Caco-2 (cell line): ENCODE results near the gene CRYAA. TPM values are rescaled to one million over a fixed set of nuclear protein-coding genes. Genes with fewer than 3 reads are reported as not detected.

Experiments
- BruUV-seq: library from RNA; stranded (reverse); fragments of 400-500 nt; replicated peaks from 2 replicates; lab custom pipeline; 2021; lab: Mats Ljungman, UMichigan
- CTCF ChIA-PET: fragments of 300-600 bp; sonication (Branson Sonifier 250); formaldehyde crosslinking; loops from one replicate; lab custom pipeline; 2022; ENCODE audit warnings: antibody characterized with exemption; lab: Charles Lee
- POLR2A ChIA-PET: fragments of 300-600 bp; sonication (Branson Sonifier 250); formaldehyde crosslinking; loops from one replicate; lab custom pipeline; 2022; ENCODE audit warnings: antibody characterized with exemption; lab: Charles Lee
- DNase-seq, 2 experiments: peaks; one replicate each; pipeline versions ENCODE4 v3.0.0 to v3.0.0-alpha.2; 2020 to 2022
- H3K27me3 ChIP-seq: replicated peaks from 2 replicates; pipeline ENCODE4 v1.6.0; 2011; ENCODE audit warnings: low read length; ENCODE audit not compliant: control insufficient read depth, insufficient read depth
- H3K36me3 ChIP-seq: 2 replicates; pipeline ENCODE4 v1.5.1; 2011; ENCODE audit warnings: low read length; ENCODE audit not compliant: control insufficient read depth, insufficient read depth
- H3K4me1 ChIP-seq: fragments of 250-450 bp; sonication (Bioruptor Pico); 2 replicates; pipeline ENCODE4 v1.5.1; 2020; ENCODE audit warnings: mild to moderate bottlenecking
- H3K4me3 ChIP-seq: 2 replicates; pipeline ENCODE4 v1.5.1; 2011; ENCODE audit warnings: low read depth, mild to moderate bottlenecking, control low read depth, low read length
- H3K9me3 ChIP-seq: fragments of 250-450 bp; sonication (Bioruptor Pico); 2 replicates; pipeline ENCODE4 v1.5.1; 2020; ENCODE audit warnings: mild to moderate bottlenecking, moderate library complexity
- H3K27ac Mint-ChIP-seq: one replicate; pipeline ENCODE4 v1.8.0; 2022; ENCODE audit warnings: mixed read lengths; ENCODE audit not compliant: unreplicated experiment
- H3K27me3 Mint-ChIP-seq: one replicate; pipeline ENCODE4 v1.8.0; 2022; ENCODE audit warnings: mixed read lengths; ENCODE audit not compliant: insufficient read depth, unreplicated experiment
- H3K36me3 Mint-ChIP-seq: one replicate; pipeline ENCODE4 v1.8.0; 2022; ENCODE audit warnings: mild to moderate bottlenecking, mixed read lengths; ENCODE audit not compliant: insufficient read depth, unreplicated experiment
- H3K4me1 Mint-ChIP-seq: one replicate; pipeline ENCODE4 v1.8.0; 2022; ENCODE audit warnings: low read depth, mixed read lengths; ENCODE audit not compliant: unreplicated experiment
- H3K4me3 Mint-ChIP-seq: one replicate; pipeline ENCODE4 v1.8.0; 2022; ENCODE audit warnings: mild to moderate bottlenecking, moderate library complexity, mixed read lengths; ENCODE audit not compliant: unreplicated experiment
- H3K9me3 Mint-ChIP-seq: one replicate; pipeline ENCODE4 v1.8.0; 2022; ENCODE audit warnings: mixed read lengths; ENCODE audit not compliant: unreplicated experiment
- CTCF ChIP-seq, 2 experiments: fragments of 200-600 bp in 1 of 2; IDR thresholded peaks; 1 replicate in 1 of 2; 2 replicates in 1 of 2; pipeline versions ENCODE4 v1.5.1 to v1.8.0; 2011 to 2022; ENCODE audit warnings: antibody characterized with exemption in 1 of 2, control low read depth in 1 of 2, inconsistent platforms in 1 of 2, low read depth in 1 of 2, low read length in 1 of 2, mild to moderate bottlenecking in 1 of 2, moderate library complexity in 1 of 2; ENCODE audit not compliant: insufficient read depth in 1 of 2, severe bottlenecking in 1 of 2, unreplicated experiment in 1 of 2
- intact Hi-C: fragments of 100-400 bp; cut with micrococcal nuclease; formaldehyde crosslinking; loops from one replicate; pipeline ENCODE4 v1.10.0; 2022; ENCODE audit not compliant: unreplicated experiment
- total RNA-seq: library from RNA; stranded (reverse); gene quantifications from 2 replicates; pipeline ENCODE4 v1.2.3, GENCODE V29; 2022

The CRYAA gene
- total RNA-seq, 1 experiment from 2014 or later, result not detected

- H3K36me3 Mint-ChIP-seq, result no peaks in the 10 kb centered on the region
- peaks cover 10% of the 10 kb centered on the region for H3K4me1 Mint-ChIP-seq
- no peak overlapping the region for H3K4me3 ChIP-seq
- H3K9me3 Mint-ChIP-seq, result no peaks in the 10 kb centered on the region
- H3K27me3 ChIP-seq, result no peaks in the 10 kb centered on the region
- H3K27me3 Mint-ChIP-seq, result no peaks in the 10 kb centered on the region
- no peaks in the 10 kb centered on the region; the same call in 1 of the 2 replicates for H3K9me3 ChIP-seq
- ChIA-PET POLR2A (no interaction called here), CTCF (no interaction called here)
- TF ChIP-seq CTCF (IDR thresholded peaks at IDR 0.05; ENCODE audit: insufficient read depth in 1 of 2, low read depth in 1 of 2, low read length in 1 of 2, severe bottlenecking in 1 of 2, unreplicated experiment in 1 of 2), result no peak
- H3K4me1 ChIP-seq, result peaks cover 8% of the 10 kb centered on the region
- intact Hi-C loops, result no loop called here
- H3K36me3 ChIP-seq, result no peaks in the 10 kb centered on the region
- no TSS peak for BruUV-seq
- DNase-seq, result peak in 1 of 2 experiments; percentile 5
- H3K4me3 Mint-ChIP-seq, result no peak overlapping the region
- no peak overlapping the region for H3K27ac Mint-ChIP-seq
Measured at GRCh38 chr21:43189936-43190335, 21.1 kb downstream of the CRYAA start.

- CTCF ChIA-PET, result no interaction called here
- Mint-ChIP-seq H3K9me3 (no peaks in the 10 kb centered on the region), H3K27me3 (no peaks in the 10 kb centered on the region), H3K4me1 (peaks cover 10% of the 10 kb centered on the region), H3K27ac (no peak overlapping the region), H3K4me3 (no peak overlapping the region), H3K36me3 (no peaks in the 10 kb centered on the region)
- no peak for TF ChIP-seq CTCF (IDR thresholded peaks at IDR 0.05; ENCODE audit: insufficient read depth in 1 of 2, low read depth in 1 of 2, low read length in 1 of 2, severe bottlenecking in 1 of 2, unreplicated experiment in 1 of 2)
- BruUV-seq, result no TSS peak
- Histone ChIP-seq H3K9me3 (no peaks in the 10 kb centered on the region; the same call in 1 of the 2 replicates), H3K36me3 (no peaks in the 10 kb centered on the region), H3K4me1 (peaks cover 8% of the 10 kb centered on the region), H3K4me3 (no peak overlapping the region), H3K27me3 (no peaks in the 10 kb centered on the region)
- DNase-seq, result peak in 1 of 2 experiments; percentile 11
- intact Hi-C loops, result no loop called here
- POLR2A ChIA-PET, result no interaction called here
Measured at GRCh38 chr21:43190544-43190943, 21.7 kb downstream of the CRYAA start.

GRCh38 chr21:43190951-43191350, 22.1 kb downstream of the CRYAA start:
- Mint-ChIP-seq H3K9me3 (no peaks in the 10 kb centered on the region), H3K4me1 (peaks cover 10% of the 10 kb centered on the region), H3K4me3 (no peak overlapping the region), H3K27me3 (no peaks in the 10 kb centered on the region), H3K27ac (no peak overlapping the region), H3K36me3 (no peaks in the 10 kb centered on the region)
- POLR2A ChIA-PET, result no interaction called here
- Histone ChIP-seq H3K36me3 (no peaks in the 10 kb centered on the region), H3K4me1 (peaks cover 8% of the 10 kb centered on the region), H3K27me3 (no peaks in the 10 kb centered on the region), H3K4me3 (no peak overlapping the region), H3K9me3 (no peaks in the 10 kb centered on the region; the same call in 1 of the 2 replicates)
- DNase-seq, result peak in 1 of 2 experiments; percentile 27
- intact Hi-C loops, result no loop called here
- TF ChIP-seq CTCF (IDR thresholded peaks at IDR 0.05; ENCODE audit: insufficient read depth in 1 of 2, low read depth in 1 of 2, low read length in 1 of 2, severe bottlenecking in 1 of 2, unreplicated experiment in 1 of 2), result no peak
- CTCF ChIA-PET, result no interaction called here
- BruUV-seq, result no TSS peak
